GM12873 (cell line): ENCODE data around the gene RBMS3.

Experiments
- TF ChIP-seq, protein P1 (sequence below): IDR thresholded peaks from 2 replicates; pipeline ENCODE4 v1.5.1; 2012; ENCODE audit warnings: low read depth, mild to moderate bottlenecking, moderate library complexity, low read length, control low read depth; ENCODE audit not compliant: insufficient read depth; ENCODE audit errors: missing control alignments

RBMS3 gene

DNA sequence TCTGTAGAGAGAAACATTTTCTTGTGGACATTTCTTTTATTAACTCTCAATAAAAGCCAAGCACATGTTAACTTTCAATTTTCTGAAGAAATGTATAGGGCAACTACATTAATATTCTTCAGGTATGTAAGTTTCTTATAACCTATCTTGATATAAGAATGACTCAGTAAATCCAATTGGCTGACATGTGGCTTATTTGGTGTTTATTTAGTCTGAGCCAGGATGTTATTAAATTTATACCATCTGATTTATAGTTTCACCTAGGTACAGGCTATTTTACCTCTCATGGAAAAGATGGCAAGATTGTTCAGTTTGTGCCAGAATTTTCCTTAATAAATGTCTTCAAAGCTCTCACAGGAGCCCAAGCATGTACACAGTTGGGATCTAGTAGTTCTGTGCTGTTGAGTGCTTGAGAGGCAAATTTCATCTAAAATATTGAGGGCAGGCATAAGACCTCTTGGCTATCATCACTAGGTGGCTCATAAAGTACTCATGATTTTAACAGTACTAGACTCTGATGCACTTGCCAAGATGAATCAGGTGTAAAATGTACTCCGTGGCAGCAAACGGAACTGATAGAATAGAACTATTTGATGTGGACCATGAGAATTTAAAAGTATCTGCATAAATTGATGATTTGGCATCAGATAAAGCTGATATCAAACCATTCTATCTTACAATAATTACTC is 631.9 kb downstream of the RBMS3 start:
- TF ChIP-seq, protein P1, sequence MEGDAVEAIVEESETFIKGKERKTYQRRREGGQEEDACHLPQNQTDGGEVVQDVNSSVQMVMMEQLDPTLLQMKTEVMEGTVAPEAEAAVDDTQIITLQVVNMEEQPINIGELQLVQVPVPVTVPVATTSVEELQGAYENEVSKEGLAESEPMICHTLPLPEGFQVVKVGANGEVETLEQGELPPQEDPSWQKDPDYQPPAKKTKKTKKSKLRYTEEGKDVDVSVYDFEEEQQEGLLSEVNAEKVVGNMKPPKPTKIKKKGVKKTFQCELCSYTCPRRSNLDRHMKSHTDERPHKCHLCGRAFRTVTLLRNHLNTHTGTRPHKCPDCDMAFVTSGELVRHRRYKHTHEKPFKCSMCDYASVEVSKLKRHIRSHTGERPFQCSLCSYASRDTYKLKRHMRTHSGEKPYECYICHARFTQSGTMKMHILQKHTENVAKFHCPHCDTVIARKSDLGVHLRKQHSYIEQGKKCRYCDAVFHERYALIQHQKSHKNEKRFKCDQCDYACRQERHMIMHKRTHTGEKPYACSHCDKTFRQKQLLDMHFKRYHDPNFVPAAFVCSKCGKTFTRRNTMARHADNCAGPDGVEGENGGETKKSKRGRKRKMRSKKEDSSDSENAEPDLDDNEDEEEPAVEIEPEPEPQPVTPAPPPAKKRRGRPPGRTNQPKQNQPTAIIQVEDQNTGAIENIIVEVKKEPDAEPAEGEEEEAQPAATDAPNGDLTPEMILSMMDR, result no peak

DNA sequence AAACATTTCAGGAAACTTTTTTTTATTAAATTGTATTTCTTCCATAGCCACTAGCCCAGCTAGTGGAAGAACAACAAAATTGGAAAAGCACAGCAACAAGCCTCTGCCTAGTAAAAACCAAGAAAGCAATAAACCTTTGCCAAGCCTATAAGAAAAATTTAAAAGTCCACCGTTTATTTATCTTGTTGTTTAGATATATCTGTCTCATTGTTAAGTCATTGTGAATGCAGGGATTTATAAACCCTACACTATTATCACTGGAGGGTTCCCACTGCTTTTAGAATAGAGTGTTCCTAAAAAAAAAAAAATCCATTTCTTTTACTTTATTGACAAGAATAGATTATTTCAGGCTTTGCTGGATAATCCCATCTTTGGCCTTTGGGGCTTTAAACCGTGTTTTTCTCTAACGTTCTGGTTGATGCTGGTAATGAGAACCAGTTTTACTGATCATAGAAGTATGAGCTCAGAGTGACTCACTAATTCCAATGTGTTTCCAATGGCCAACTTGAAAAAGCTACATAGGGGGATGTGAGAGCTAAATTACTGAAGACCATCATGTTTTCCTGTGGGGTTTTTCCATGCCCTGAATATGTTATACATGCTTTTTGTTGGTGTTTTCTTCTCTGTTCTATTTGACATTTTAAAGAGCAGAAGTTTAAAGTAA is 634.1 kb downstream of the RBMS3 start:
- TF ChIP-seq, protein P1, result no peak

DNA sequence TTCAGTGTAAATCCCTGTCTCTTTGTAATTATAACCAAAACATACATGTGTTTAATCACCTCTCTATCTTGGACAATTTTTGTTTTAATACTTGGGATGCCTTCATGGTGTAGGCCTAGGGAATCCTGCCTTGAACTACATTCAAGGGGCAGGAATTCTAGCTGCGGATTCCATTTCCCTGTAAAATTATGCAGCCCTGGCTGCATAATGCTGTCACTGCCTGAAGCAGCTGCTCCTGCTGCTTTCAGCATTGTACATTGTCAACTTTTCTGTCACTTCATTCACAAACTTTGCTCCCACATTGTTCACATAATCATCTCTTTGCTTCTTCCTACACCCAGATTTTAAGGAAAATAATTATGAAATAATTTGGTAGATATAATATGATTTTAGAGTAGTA is 638.7 kb downstream of the RBMS3 start:
- TF ChIP-seq, protein P1, result no peak

DNA sequence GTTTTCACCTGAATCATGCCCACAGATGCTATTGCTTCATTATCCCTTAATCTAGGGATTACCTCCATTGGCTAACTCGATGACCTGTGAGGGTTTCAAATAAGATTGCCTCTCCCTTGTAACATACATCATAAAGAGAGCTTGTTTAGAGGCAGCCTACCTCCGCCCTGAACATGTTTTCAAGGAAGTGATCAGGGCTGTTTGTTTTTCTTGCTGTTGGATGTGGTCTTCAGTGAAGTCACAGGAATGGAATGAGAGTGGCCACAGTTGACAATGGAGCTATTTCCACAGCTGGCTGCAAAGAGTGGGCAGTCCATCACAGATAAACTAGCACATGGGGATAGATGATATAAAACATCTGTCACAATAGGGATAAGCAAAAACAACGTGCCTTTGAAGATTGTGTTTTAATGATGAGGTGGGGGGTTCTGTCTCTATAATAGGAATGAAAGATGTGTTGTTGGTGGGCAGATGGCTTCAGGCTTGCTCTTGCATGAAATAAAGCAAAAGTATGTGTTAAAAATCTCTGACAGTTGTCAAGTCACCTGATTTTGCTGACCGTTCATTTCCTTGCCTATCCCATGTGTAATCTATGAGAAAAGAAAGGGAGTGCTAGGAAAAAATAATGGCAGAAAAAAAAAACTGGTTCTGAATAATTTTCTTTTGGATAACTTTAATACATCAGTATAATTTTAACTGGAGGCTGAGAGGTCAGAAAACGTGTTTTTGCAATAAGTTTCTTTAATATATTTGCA is 642.3 kb downstream of the RBMS3 start:
- TF ChIP-seq, protein P1, result no peak

DNA sequence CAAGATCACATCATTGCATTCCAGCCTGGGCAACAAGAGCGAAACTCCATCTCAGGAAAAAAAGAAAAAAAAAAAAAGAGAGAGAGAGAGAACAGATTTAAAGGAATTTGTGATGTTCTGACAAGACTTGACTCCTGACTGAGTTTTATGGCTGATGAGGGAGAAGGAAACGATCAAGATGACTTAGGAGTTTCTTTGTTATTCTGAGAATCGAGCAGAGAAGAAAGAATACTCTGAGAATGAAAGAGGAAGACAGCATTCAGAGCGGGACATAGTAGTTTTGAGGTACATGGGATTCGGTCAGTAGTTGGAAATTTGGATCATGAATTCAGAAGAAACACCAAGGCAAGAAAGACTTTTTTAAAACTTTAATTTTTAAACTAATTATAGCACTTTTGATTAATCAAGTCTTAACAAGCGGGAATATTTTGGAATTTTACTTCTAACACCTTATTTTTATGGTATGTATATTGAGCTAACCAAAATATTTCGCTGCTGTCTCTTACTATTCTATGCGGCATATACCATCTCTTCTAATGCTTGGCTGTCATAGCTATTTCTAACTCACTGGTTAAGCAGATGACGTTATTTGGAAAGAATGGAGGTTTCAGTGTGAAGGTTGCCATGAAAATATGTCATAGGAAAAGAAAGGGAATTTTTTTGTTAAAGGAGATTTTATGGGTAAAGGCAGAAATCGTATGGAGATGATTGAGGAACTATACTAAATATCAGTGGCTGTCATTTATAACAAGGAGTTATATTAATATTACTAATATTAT is 644.1 kb downstream of the RBMS3 start:
- TF ChIP-seq, protein P1, result no peak

DNA sequence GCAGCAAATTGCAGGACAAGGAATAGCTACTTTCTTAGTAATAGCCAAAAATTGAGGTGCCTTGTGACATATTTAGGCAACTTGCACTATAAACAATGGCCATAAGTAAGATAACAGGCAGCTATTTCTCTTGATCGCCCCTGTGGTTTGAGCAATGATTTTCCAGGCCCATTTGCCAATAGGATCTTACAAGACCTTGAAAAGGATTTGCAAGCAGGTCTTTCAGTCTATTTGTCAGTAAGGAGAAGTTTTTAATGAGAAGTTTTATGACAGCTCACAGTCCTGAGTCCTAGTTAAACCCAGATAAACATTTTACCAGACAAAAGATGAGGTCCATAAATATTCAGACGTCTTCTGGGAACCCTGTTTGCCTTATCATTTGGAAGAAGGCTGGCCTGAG is 645.5 kb downstream of the RBMS3 start:
- TF ChIP-seq, protein P1, result no peak
